Caco-2 (cell line): ENCODE results near the gene RHOT2. TPM values are rescaled to one million over a fixed set of nuclear protein-coding genes. Genes with fewer than 3 reads are reported as not detected.

ENCODE experiments used
- BruUV-seq: library from RNA; stranded (reverse); fragments of 400-500 nt; replicated peaks from 2 replicates; lab custom pipeline; 2021; lab: Mats Ljungman, UMichigan
- CTCF ChIA-PET: fragments of 300-600 bp; sonication (Branson Sonifier 250); formaldehyde crosslinking; loops from one replicate; lab custom pipeline; 2022; ENCODE audit warnings: antibody characterized with exemption; lab: Charles Lee
- POLR2A ChIA-PET: fragments of 300-600 bp; sonication (Branson Sonifier 250); formaldehyde crosslinking; loops from one replicate; lab custom pipeline; 2022; ENCODE audit warnings: antibody characterized with exemption; lab: Charles Lee
- DNase-seq, 2 experiments: peaks; one replicate each; pipeline versions ENCODE4 v3.0.0 to v3.0.0-alpha.2; 2020 to 2022
- H3K27me3 ChIP-seq: replicated peaks from 2 replicates; pipeline ENCODE4 v1.6.0; 2011; ENCODE audit warnings: low read length; ENCODE audit not compliant: control insufficient read depth, insufficient read depth
- H3K36me3 ChIP-seq: 2 replicates; pipeline ENCODE4 v1.5.1; 2011; ENCODE audit warnings: low read length; ENCODE audit not compliant: control insufficient read depth, insufficient read depth
- H3K4me1 ChIP-seq: fragments of 250-450 bp; sonication (Bioruptor Pico); 2 replicates; pipeline ENCODE4 v1.5.1; 2020; ENCODE audit warnings: mild to moderate bottlenecking
- H3K4me3 ChIP-seq: 2 replicates; pipeline ENCODE4 v1.5.1; 2011; ENCODE audit warnings: low read depth, mild to moderate bottlenecking, control low read depth, low read length
- H3K9me3 ChIP-seq: fragments of 250-450 bp; sonication (Bioruptor Pico); 2 replicates; pipeline ENCODE4 v1.5.1; 2020; ENCODE audit warnings: mild to moderate bottlenecking, moderate library complexity
- H3K27ac Mint-ChIP-seq: one replicate; pipeline ENCODE4 v1.8.0; 2022; ENCODE audit warnings: mixed read lengths; ENCODE audit not compliant: unreplicated experiment
- H3K27me3 Mint-ChIP-seq: one replicate; pipeline ENCODE4 v1.8.0; 2022; ENCODE audit warnings: mixed read lengths; ENCODE audit not compliant: insufficient read depth, unreplicated experiment
- H3K36me3 Mint-ChIP-seq: one replicate; pipeline ENCODE4 v1.8.0; 2022; ENCODE audit warnings: mild to moderate bottlenecking, mixed read lengths; ENCODE audit not compliant: insufficient read depth, unreplicated experiment
- H3K4me1 Mint-ChIP-seq: one replicate; pipeline ENCODE4 v1.8.0; 2022; ENCODE audit warnings: low read depth, mixed read lengths; ENCODE audit not compliant: unreplicated experiment
- H3K4me3 Mint-ChIP-seq: one replicate; pipeline ENCODE4 v1.8.0; 2022; ENCODE audit warnings: mild to moderate bottlenecking, moderate library complexity, mixed read lengths; ENCODE audit not compliant: unreplicated experiment
- H3K9me3 Mint-ChIP-seq: one replicate; pipeline ENCODE4 v1.8.0; 2022; ENCODE audit warnings: mixed read lengths; ENCODE audit not compliant: unreplicated experiment
- CTCF ChIP-seq, 2 experiments: fragments of 200-600 bp in 1 of 2; IDR thresholded peaks; 1 replicate in 1 of 2; 2 replicates in 1 of 2; pipeline versions ENCODE4 v1.5.1 to v1.8.0; 2011 to 2022; ENCODE audit warnings: antibody characterized with exemption in 1 of 2, control low read depth in 1 of 2, inconsistent platforms in 1 of 2, low read depth in 1 of 2, low read length in 1 of 2, mild to moderate bottlenecking in 1 of 2, moderate library complexity in 1 of 2; ENCODE audit not compliant: insufficient read depth in 1 of 2, severe bottlenecking in 1 of 2, unreplicated experiment in 1 of 2
- intact Hi-C: fragments of 100-400 bp; cut with micrococcal nuclease; formaldehyde crosslinking; loops from one replicate; pipeline ENCODE4 v1.10.0; 2022; ENCODE audit not compliant: unreplicated experiment
- total RNA-seq: library from RNA; stranded (reverse); gene quantifications from 2 replicates; pipeline ENCODE4 v1.2.3, GENCODE V29; 2022

The RHOT2 gene
- total RNA-seq, 1 experiment from 2014 or later: 96.7 TPM

GRCh38 chr16:673399-673991 is 5.6 kb downstream of the RHOT2 start:
- H3K9me3 ChIP-seq: no peaks in the 10 kb centered on the region
- ChIA-PET POLR2A (no interaction called here), CTCF (no interaction called here)
- Mint-ChIP-seq H3K4me3 (no peak overlapping the region), H3K9me3 (no peaks in the 10 kb centered on the region), H3K36me3 (peaks cover 23% of the 10 kb centered on the region), H3K4me1 (no peaks in the 10 kb centered on the region), H3K27me3 (no peaks in the 10 kb centered on the region), H3K27ac (no peak overlapping the region)
- DNase-seq: no peak
- peaks cover 5% of the 10 kb centered on the region for H3K36me3 ChIP-seq
- intact Hi-C loops: no loop called here
- no peaks in the 10 kb centered on the region; the same call in 1 of the 2 replicates for H3K4me1 ChIP-seq
- no peaks in the 10 kb centered on the region for H3K27me3 ChIP-seq
- H3K4me3 ChIP-seq: no peak overlapping the region
- TSS peak; percentile 28 for BruUV-seq
- no peak for TF ChIP-seq CTCF (IDR thresholded peaks at IDR 0.05; ENCODE audit: insufficient read depth in 1 of 2, low read depth in 1 of 2, low read length in 1 of 2, severe bottlenecking in 1 of 2, unreplicated experiment in 1 of 2)

- no peak for DNase-seq
- Mint-ChIP-seq H3K4me1 (no peaks in the 10 kb centered on the region), H3K9me3 (no peaks in the 10 kb centered on the region), H3K27me3 (no peaks in the 10 kb centered on the region), H3K4me3 (no peak overlapping the region), H3K27ac (no peak overlapping the region), H3K36me3 (peaks cover 23% of the 10 kb centered on the region)
- ChIA-PET CTCF (no interaction called here), POLR2A (no interaction called here)
- H3K9me3 ChIP-seq: no peaks in the 10 kb centered on the region
- no peak for TF ChIP-seq CTCF (IDR thresholded peaks at IDR 0.05; ENCODE audit: insufficient read depth in 1 of 2, low read depth in 1 of 2, low read length in 1 of 2, severe bottlenecking in 1 of 2, unreplicated experiment in 1 of 2)
- intact Hi-C loops: no loop called here
- H3K4me3 ChIP-seq: no peak overlapping the region
- H3K27me3 ChIP-seq: no peaks in the 10 kb centered on the region
- H3K4me1 ChIP-seq: 0 out of 2 replicates have a peak, but pooled peaks cover 6% of the 10 kb centered on the region
- peaks cover 5% of the 10 kb centered on the region for H3K36me3 ChIP-seq
- BruUV-seq: no TSS peak
Measured at GRCh38 chr16:674214-674881, 6.4 kb downstream of the RHOT2 start.

- intact Hi-C loops: no loop called here
- Mint-ChIP-seq H3K4me3 (peak within 1 kb of the TSS; percentile 53), H3K27me3 (no peaks in the 10 kb centered on the region), H3K9me3 (no peaks in the 10 kb centered on the region), H3K4me1 (no peaks in the 10 kb centered on the region), H3K36me3 (peaks cover 30% of the 10 kb centered on the region), H3K27ac (no peak within 1 kb of the TSS)
- no peak for DNase-seq
- no TSS peak for BruUV-seq
- Histone ChIP-seq H3K4me1 (0 out of 2 replicates have a peak, but pooled peaks cover 7% of the 10 kb centered on the region), H3K9me3 (no peaks in the 10 kb centered on the region), H3K36me3 (peaks cover 2% of the 10 kb centered on the region), H3K27me3 (no peaks in the 10 kb centered on the region), H3K4me3 (peak within 1 kb of the TSS; percentile 26)
- ChIA-PET POLR2A (interaction anchor here (0.6 kb wide), 1 partner anchor 46 kb away, joined by 3 read pairs; no protein-coding TSS in a partner anchor), CTCF (no interaction called here)
- TF ChIP-seq CTCF (IDR thresholded peaks at IDR 0.05; ENCODE audit: insufficient read depth in 1 of 2, low read depth in 1 of 2, low read length in 1 of 2, severe bottlenecking in 1 of 2, unreplicated experiment in 1 of 2): no peak
Measured at GRCh38 chr16:674968-675883, 7.3 kb downstream of the RHOT2 start, which contains the start of gene RHBDL1. Gene RHBDL1, plus strand, starts transcription at chr16:675671. Its CDS starts 120 bp downstream, at chr16:675791.
